ENCODE results near the gene MEGF10. TPM values are rescaled to one million over a fixed set of nuclear protein-coding genes. Genes with fewer than 3 reads are reported as not detected.

Gene MEGF10
- total and polyA plus RNA-seq, 10 of the 15 experiments (the other 5 are each of a cell fraction or from before 2014, with no cell fraction given) = 0.03 to 0.21 (median 0.05) TPM; not detected in 5

DNA sequence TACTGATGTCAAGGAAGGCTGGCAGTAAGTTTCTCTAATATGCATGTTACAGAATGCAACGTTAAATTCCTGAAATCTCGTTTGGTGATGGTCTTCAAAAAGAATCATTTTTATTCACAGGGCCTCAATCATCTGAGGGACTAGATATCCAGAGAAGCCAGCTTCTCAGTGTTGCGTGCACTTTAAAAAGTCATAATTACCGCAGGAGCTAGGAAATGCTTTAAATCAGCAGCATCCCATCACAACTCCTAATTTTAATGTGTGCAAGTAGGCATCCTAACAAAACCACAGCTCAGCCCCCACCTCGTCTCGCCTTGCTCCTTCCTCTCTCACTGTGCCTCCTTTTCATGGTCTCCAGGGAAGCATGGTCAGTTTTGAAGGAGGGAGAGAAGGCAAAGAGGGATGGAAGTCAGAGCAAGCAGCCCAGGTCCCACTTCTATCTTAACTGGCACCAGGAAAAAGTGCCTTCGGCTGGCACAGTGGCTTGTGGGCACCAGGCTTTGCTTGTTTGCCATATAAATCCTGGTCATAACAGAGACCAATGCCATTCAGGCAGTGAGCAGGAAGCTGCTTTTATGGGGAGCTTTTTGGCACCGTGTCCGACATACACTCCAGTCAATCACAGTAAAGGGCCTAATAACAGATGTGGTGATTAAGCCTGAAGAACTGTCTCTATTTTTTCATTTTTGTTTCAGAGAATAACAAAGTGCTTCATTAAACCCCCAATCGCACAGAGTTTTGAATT, 21.4 kb downstream of the MEGF10 start:
- H3K36me3 ChIP-seq (ENCODE audit: control insufficient read depth in 2 of 2, insufficient read depth in 2 of 2, low read length in 1 of 2) = no peaks in the 10 kb centered on the region
- ChIA-PET RAD21 (ENCODE audit: unreplicated experiment) (interaction anchor here (1.1 to 2.2 kb wide), 3 partner anchors 8 to 627 kb away, joined by 3 to 5 read pairs (median 3); no protein-coding TSS in a partner anchor), POLR2A (no interaction called here), SMC1A (ENCODE audit: uncharacterized antibody, unreplicated experiment) (interaction anchor here (0.8 to 2.2 kb wide), 3 partner anchors 201 to 770 kb away, joined by 3 to 12 read pairs (median 3); no protein-coding TSS in a partner anchor), CTCF (interaction anchor here (1.0 to 2.5 kb wide), 8 partner anchors 12 to 510 kb away, joined by 3 to 11 read pairs (median 4); no protein-coding TSS in a partner anchor)
- no peaks in the 10 kb centered on the region for H3K4me1 ChIP-seq (ENCODE audit: control insufficient read depth, insufficient read depth, low read length)
- 41% methylated on average over 10 of the region's 10 CpGs for WGBS (ENCODE audit: insufficient coverage, insufficient replicate concordance, low lambda C conversion rate, missing lambda C conversion rate)
- DNase-seq (ENCODE audit: low read depth, low spot score) (no peak), ATAC-seq (no peak), FAIRE-seq (no peak)
- in situ Hi-C loops (cut with MboI) = loop anchor here (5.0 to 10.0 kb wide), 2 partner anchors 457 to 655 kb away; no protein-coding TSS in a partner anchor
- no peaks in the 10 kb centered on the region for H3K9me3 ChIP-seq (replicated peaks; ENCODE audit: control insufficient read depth, insufficient read depth, low read length)
- no peak overlapping the region for H3K27ac ChIP-seq (ENCODE audit: control insufficient read depth, insufficient read depth)
- no peaks in the 10 kb centered on the region; a peak in 1 of 4 replicates for H3K27me3 ChIP-seq (replicated peaks in 1 of 2; ENCODE audit: control insufficient read depth in 2 of 2, insufficient read depth in 2 of 2, low read length in 1 of 2)
- no TSS peak for BruUV-seq (replicated peaks)
- no peaks in the 10 kb centered on the region for H3K79me2 ChIP-seq (ENCODE audit: control insufficient read depth, insufficient read depth, low read length)
- no peak overlapping the region for H3K9ac ChIP-seq (ENCODE audit: control insufficient read depth, insufficient read depth, low read length)
- H3K4me3 ChIP-seq = no peak overlapping the region
- H4K20me1 ChIP-seq (ENCODE audit: control insufficient read depth, insufficient read depth) = no peaks in the 10 kb centered on the region
- H3K4me2 ChIP-seq (ENCODE audit: control insufficient read depth, insufficient read depth) = no peak overlapping the region
- intact Hi-C loops (cut with micrococcal nuclease; ENCODE audit: unreplicated experiment) = loop anchor here (5.0 kb wide), 1 partner anchor 465 kb away; no protein-coding TSS in a partner anchor
- no peak overlapping the region for H2AFZ ChIP-seq (ENCODE audit: control insufficient read depth, low read depth, low read length)
- no peak for TF ChIP-seq POLR2A (IDR thresholded peaks at IDR 0.05; ENCODE audit: low read depth, low read length)
- no peak for TF ChIP-seq POLR2AphosphoS5 (IDR thresholded peaks at IDR 0.05; ENCODE audit: low read length)

DNA sequence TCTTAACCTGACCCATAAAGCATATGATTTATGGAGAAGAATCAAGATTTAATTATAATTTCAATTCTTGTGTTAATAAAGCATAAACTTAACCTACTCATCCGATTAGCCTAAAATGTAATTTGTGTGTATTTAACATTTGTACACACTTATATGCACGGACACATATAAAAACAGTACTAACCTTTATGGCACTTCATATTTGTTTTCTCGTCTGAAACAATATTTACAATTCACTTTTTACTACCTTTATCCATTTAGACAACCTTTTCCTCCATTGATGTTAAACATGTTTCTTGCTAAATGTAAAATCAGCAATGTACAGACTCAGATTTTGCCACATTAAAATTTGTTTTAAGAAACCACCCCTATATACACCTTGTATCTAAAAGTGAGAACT, 22.8 kb downstream of the MEGF10 start:
- FAIRE-seq = no peak
- ChIA-PET SMC1A (ENCODE audit: uncharacterized antibody, unreplicated experiment) (interaction anchor here (1.0 to 2.2 kb wide), 5 partner anchors 8 to 654 kb away, joined by 3 to 12 read pairs (median 4); no protein-coding TSS in a partner anchor), RAD21 (ENCODE audit: unreplicated experiment) (interaction anchor here (1.0 to 2.2 kb wide), 3 partner anchors 288 to 655 kb away, joined by 3 to 6 read pairs (median 5); no protein-coding TSS in a partner anchor), CTCF (interaction anchor here (0.7 to 2.5 kb wide), 26 partner anchors 8 to 666 kb away, joined by 3 to 11 read pairs (median 3); no protein-coding TSS in a partner anchor), POLR2A (no interaction called here)
- no peaks in the 10 kb centered on the region; a peak in 1 of 4 replicates for H3K27me3 ChIP-seq (replicated peaks in 1 of 2; ENCODE audit: control insufficient read depth in 2 of 2, insufficient read depth in 2 of 2, low read length in 1 of 2)
- no peak overlapping the region for H3K4me3 ChIP-seq
- DNase-seq (ENCODE audit: low read depth, low spot score) = no peak
- in situ Hi-C loops (cut with MboI) (loop anchor here (5.0 to 10.0 kb wide), 2 partner anchors 459 to 656 kb away; no protein-coding TSS in a partner anchor), intact Hi-C loops (cut with micrococcal nuclease; ENCODE audit: unreplicated experiment) (loop anchor here (5.0 kb wide), 1 partner anchor 466 kb away; no protein-coding TSS in a partner anchor)
- H4K20me1 ChIP-seq (ENCODE audit: control insufficient read depth, insufficient read depth) = no peaks in the 10 kb centered on the region
- H3K9ac ChIP-seq (ENCODE audit: control insufficient read depth, insufficient read depth, low read length) = no peak overlapping the region
- no peaks in the 10 kb centered on the region for H3K9me3 ChIP-seq (replicated peaks; ENCODE audit: control insufficient read depth, insufficient read depth, low read length)
- no peak overlapping the region for H3K4me2 ChIP-seq (ENCODE audit: control insufficient read depth, insufficient read depth)
- no peak overlapping the region for H2AFZ ChIP-seq (ENCODE audit: control insufficient read depth, low read depth, low read length)
- no peaks in the 10 kb centered on the region for H3K79me2 ChIP-seq (ENCODE audit: control insufficient read depth, insufficient read depth, low read length)
- H3K36me3 ChIP-seq (ENCODE audit: control insufficient read depth in 2 of 2, insufficient read depth in 2 of 2, low read length in 1 of 2) = no peaks in the 10 kb centered on the region
- no peaks in the 10 kb centered on the region for H3K4me1 ChIP-seq (ENCODE audit: control insufficient read depth, insufficient read depth, low read length)
- 30% methylated on average over 3 of the region's 3 CpGs for WGBS (ENCODE audit: insufficient coverage, insufficient replicate concordance, low lambda C conversion rate, missing lambda C conversion rate)
- BruUV-seq (replicated peaks) = no TSS peak
- no peak for ATAC-seq
- H3K27ac ChIP-seq (ENCODE audit: control insufficient read depth, insufficient read depth) = no peak overlapping the region
- no peak for TF ChIP-seq ZNF274 (IDR thresholded peaks at IDR 0.05; ENCODE audit: insufficient read depth, insufficient read length)
- no peak for TF ChIP-seq PML (IDR thresholded peaks at IDR 0.05; ENCODE audit: low read length)
- TF ChIP-seq, protein P1, sequence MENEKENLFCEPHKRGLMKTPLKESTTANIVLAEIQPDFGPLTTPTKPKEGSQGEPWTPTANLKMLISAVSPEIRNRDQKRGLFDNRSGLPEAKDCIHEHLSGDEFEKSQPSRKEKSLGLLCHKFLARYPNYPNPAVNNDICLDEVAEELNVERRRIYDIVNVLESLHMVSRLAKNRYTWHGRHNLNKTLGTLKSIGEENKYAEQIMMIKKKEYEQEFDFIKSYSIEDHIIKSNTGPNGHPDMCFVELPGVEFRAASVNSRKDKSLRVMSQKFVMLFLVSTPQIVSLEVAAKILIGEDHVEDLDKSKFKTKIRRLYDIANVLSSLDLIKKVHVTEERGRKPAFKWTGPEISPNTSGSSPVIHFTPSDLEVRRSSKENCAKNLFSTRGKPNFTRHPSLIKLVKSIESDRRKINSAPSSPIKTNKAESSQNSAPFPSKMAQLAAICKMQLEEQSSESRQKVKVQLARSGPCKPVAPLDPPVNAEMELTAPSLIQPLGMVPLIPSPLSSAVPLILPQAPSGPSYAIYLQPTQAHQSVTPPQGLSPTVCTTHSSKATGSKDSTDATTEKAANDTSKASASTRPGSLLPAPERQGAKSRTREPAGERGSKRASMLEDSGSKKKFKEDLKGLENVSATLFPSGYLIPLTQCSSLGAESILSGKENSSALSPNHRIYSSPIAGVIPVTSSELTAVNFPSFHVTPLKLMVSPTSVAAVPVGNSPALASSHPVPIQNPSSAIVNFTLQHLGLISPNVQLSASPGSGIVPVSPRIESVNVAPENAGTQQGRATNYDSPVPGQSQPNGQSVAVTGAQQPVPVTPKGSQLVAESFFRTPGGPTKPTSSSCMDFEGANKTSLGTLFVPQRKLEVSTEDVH (IDR thresholded peaks at IDR 0.05; ENCODE audit: low read depth, partially characterized antibody) = no peak
- TF ChIP-seq SRF (IDR thresholded peaks at IDR 0.05; ENCODE audit: low read depth in 2 of 2, low read length in 2 of 2) = no peak
- TF ChIP-seq RFX5 (IDR thresholded peaks at IDR 0.05; ENCODE audit: low read depth, low read length) = no peak
- TF ChIP-seq RUNX3 (IDR thresholded peaks at IDR 0.05; ENCODE audit: low read length) = no peak
- no peak for TF ChIP-seq EP300 (IDR thresholded peaks at IDR 0.05; ENCODE audit: borderline replicate concordance in 1 of 2, control insufficient read depth in 1 of 2, low read depth in 2 of 2, low read length in 2 of 2)
- no peak for TF ChIP-seq CHD1 (IDR thresholded peaks at IDR 0.05; ENCODE audit: low read depth, low read length)
- TF ChIP-seq, protein P2, sequence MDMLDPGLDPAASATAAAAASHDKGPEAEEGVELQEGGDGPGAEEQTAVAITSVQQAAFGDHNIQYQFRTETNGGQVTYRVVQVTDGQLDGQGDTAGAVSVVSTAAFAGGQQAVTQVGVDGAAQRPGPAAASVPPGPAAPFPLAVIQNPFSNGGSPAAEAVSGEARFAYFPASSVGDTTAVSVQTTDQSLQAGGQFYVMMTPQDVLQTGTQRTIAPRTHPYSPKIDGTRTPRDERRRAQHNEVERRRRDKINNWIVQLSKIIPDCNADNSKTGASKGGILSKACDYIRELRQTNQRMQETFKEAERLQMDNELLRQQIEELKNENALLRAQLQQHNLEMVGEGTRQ (IDR thresholded peaks at IDR 0.05; ENCODE audit: borderline replicate concordance, low read depth, low read length) = no peak
- no peak for TF ChIP-seq WRNIP1 (IDR thresholded peaks at IDR 0.05; ENCODE audit: borderline replicate concordance, low read depth, low read length)
